Gastroesophageal sphincter (tissue), 4 donors: Measurements from ENCODE around the gene MRGPRX2. TPM values are rescaled to one million over a fixed set of nuclear protein-coding genes. Genes with fewer than 3 reads are reported as not detected.

Experiments
- ATAC-seq: fragments of 150-250 bp; one replicate; pipeline ENCODE4 v1.9.1; 2016; ENCODE audit warnings: mild to moderate bottlenecking, moderate library complexity
- H3K27ac ChIP-seq, 4 donors: fragments of 200-600 bp; sonication (generic) in 3 of 4; 1 replicate in 3 of 4; 2 replicates in 1 of 4; pipeline ENCODE4 v1.5.1; 2016 to 2019
- H3K27me3 ChIP-seq: fragments of 200-600 bp; sonication (generic); one replicate; pipeline ENCODE4 v1.5.1; 2019
- H3K36me3 ChIP-seq, 2 donors: fragments of 200-600 bp; sonication (generic); one replicate each; pipeline ENCODE4 v1.5.1; 2019; ENCODE audit warnings: control low read depth in 1 of 2
- H3K4me1 ChIP-seq, 3 donors: fragments of 200-600 bp; sonication (generic); 1 replicate in 2 of 3; 2 replicates in 1 of 3; pipeline ENCODE4 v1.5.1; 2016 to 2019; ENCODE audit warnings: control low read depth in 2 of 3
- H3K4me3 ChIP-seq, 2 donors: fragments of 200-600 bp; sonication (generic); one replicate each; pipeline ENCODE4 v1.5.1; 2019; ENCODE audit warnings: mild to moderate bottlenecking in 1 of 2, moderate library complexity in 1 of 2
- H3K9me3 ChIP-seq, 3 donors: fragments of 200-600 bp; sonication (generic); one replicate each; pipeline ENCODE4 v1.5.1; 2017 to 2019; ENCODE audit warnings: control low read depth in 2 of 3
- CTCF ChIP-seq, 4 experiments: fragments of 200-600 bp in 2 of 4; fragments of 450-650 bp in 2 of 4; sonication (generic) in 1 of 4; IDR thresholded peaks; one replicate each; pipeline ENCODE4 v1.5.1; 2017 to 2019; ENCODE audit warnings: antibody characterized with exemption in 4 of 4, mild to moderate bottlenecking in 2 of 4, moderate library complexity in 2 of 4
- EP300 ChIP-seq: sonication (generic); formaldehyde crosslinking; IDR thresholded peaks from one replicate; pipeline ENCODE4 v1.6.1; 2017; ENCODE audit warnings: antibody characterized with exemption, mild to moderate bottlenecking
- POLR2A ChIP-seq, 2 donors: fragments of 450-650 bp; IDR thresholded peaks; one replicate each; pipeline ENCODE4 v1.6.1; 2017; ENCODE audit warnings: antibody characterized with exemption in 2 of 2, mild to moderate bottlenecking in 2 of 2, moderate library complexity in 1 of 2
- POLR2AphosphoS5 ChIP-seq: sonication (generic); formaldehyde crosslinking; IDR thresholded peaks from one replicate; pipeline ENCODE4 v1.6.1; 2017; ENCODE audit warnings: antibody characterized with exemption
- WGBS, 2 donors: methylation state at CpG; one replicate each; pipeline ENCODE4 v1.1.5; 2018; ENCODE audit warnings: low coverage in 1 of 2; 5-methylcytosine and 5-hydroxymethylcytosine counted together
- total RNA-seq, 4 donors: library from RNA; depleted of rRNA; stranded (reverse); fragments of >200 nt; gene quantifications; one replicate each; pipeline ENCODE4 v1.1.0, GENCODE V29; 2016

The MRGPRX2 gene
- total RNA-seq, 4 donors from 2014 or later, result 0.67 TPM; not detected in 3

DNA sequence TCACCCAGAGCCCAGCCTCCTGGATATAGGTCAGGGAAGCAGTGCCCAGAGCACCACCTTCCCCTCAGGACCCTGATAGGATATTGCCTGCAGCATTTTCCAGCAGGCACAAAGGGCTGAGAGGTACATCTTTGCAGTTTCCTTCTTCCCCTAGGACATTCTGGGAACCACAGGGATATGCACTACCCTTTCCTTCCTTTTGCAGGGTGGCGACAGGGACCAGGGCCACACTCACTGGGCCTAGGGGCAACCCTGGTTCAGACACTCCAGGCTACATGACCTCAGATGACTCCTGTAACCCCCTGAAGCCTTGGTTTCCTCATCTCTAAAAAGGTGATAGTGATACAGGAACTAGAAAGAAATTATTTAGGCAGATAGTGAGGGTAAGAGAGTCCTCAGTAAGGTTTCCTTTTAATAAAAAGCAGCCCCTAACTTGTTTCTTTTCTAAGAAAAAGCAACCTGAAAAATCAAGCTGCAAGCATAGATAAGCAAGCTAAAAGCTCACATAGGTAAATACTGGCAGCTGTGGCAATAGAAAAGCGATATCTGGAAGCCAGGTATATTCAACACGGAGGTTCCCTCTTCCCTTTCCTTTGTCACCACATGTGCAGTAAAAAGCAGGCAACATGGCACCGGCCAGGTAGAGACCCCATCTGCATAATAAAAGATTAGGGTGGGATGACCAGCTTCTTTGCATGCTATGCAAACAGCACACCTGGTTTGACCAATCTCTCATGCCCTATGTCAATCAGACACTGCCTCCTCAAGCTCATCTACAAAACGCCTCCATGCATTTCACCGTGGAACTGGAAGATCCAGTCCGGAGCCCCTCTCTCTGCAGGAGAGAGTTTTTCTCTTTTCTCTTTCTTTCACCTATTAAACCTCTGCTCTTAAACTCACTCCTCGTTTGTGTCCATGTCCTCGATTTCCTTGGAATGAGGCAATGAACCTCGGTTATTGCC, 13.2 kb upstream of the MRGPRX2 start:
- Histone ChIP-seq H3K9me3 (peaks cover 0 to 6% (median 0%) of the 10 kb centered on the region in 3 donors), H3K27ac (no peak overlapping the region), H3K27me3 (peaks cover 17% of the 10 kb centered on the region), H3K36me3 (no peaks in the 10 kb centered on the region), H3K4me1 (no peaks in the 10 kb centered on the region), H3K4me3 (no peak overlapping the region)
- 45 to 56% methylated on average over 5 to 10 of the region's 10 CpGs for WGBS, 2 donors
- TF ChIP-seq POLR2A (IDR thresholded peaks at IDR 0.05) (no peak), POLR2AphosphoS5 (no peak), CTCF (IDR thresholded peaks at IDR 0.05) (no peak), EP300 (no peak)
- ATAC-seq, result no peak

- Histone ChIP-seq H3K4me1 (no peaks in the 10 kb centered on the region), H3K36me3 (no peaks in the 10 kb centered on the region), H3K27ac (no peak overlapping the region), H3K27me3 (peaks cover 17% of the 10 kb centered on the region), H3K9me3 (peaks cover 0 to 11% (median 0%) of the 10 kb centered on the region in 3 donors), H3K4me3 (no peak overlapping the region)
- no peak for ATAC-seq
- WGBS, 2 donors, result 86% methylated on average over 1 of the region's 5 CpGs; no CpG with 5 or more reads in 1 of the 2 donors
- TF ChIP-seq EP300 (no peak), POLR2AphosphoS5 (no peak), CTCF (IDR thresholded peaks at IDR 0.05) (no peak), POLR2A (IDR thresholded peaks at IDR 0.05) (no peak)
These were observed 11.9 kb upstream of the MRGPRX2 start for GRCh38 chr11:19072464-19072863.

DNA sequence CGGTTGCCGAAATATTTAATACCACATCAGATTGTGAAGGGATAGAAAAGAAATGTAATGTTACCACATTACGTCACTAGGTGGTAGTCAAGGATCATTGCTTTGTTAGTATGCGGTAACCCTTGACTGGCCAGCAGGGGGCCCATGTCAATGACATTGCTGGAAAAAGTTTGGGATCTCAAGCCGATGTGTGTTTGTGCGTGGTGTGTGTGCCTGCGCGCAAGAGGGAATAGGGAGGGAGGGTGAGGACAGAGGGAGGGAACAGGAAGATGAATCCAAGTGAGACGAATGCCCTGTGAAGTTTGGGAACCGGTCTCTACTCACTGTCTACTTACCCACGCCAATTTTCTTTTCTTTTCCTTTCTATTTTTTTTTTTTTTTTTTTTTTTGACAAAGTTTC, 10.7 kb upstream of the MRGPRX2 start:
- ATAC-seq, result peak; percentile 79
- whole genome bisulfite sequencing, 2 donors, result 3 to 6% methylated on average over 10 to 11 of the region's 11 CpGs
- H3K4me3 ChIP-seq, result no peak overlapping the region

DNA sequence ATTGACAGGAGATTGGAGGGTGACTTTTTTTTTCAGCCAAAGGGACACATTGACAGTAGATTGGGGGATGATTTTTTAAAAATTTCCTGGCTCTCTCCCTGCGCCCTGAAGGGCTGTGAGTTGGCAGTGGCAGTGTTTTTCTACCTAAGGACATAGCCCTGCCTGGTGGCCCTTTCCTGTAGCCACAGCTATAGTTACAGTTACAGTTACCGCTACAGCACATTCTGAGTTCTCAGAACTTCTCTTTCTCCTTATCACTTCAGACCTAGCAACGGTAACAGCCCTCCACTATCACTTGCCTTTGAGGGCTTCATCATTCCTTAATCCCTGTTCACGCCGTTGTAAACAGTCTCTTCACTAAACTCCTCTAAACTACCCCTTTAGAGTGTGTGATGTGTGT, 684 bp downstream of the MRGPRX2 start:
- ATAC-seq, result no peak
- no peak for TF ChIP-seq CTCF (IDR thresholded peaks at IDR 0.05)
- TF ChIP-seq POLR2AphosphoS5, result no peak
- TF ChIP-seq POLR2A (IDR thresholded peaks at IDR 0.05), result no peak
- TF ChIP-seq EP300, result no peak
- no peak overlapping the region for H3K27ac ChIP-seq
- 34 to 63% methylated on average over 4 to 5 of the region's 5 CpGs for WGBS, 2 donors
- no peaks in the 10 kb centered on the region for H3K9me3 ChIP-seq
- peaks cover 4% of the 10 kb centered on the region for H3K27me3 ChIP-seq
- no peaks in the 10 kb centered on the region for H3K4me1 ChIP-seq
- H3K4me3 ChIP-seq, result no peak overlapping the region
- no peaks in the 10 kb centered on the region for H3K36me3 ChIP-seq

More for the DNA sequence above, 10.7 kb upstream of the MRGPRX2 start:
- no peak for TF ChIP-seq POLR2A (IDR thresholded peaks at IDR 0.05)
- TF ChIP-seq CTCF (IDR thresholded peaks at IDR 0.05), result peak; percentile 47 to 87 (median 80)
- TF ChIP-seq EP300, result no peak
- no peak for TF ChIP-seq POLR2AphosphoS5
- H3K27me3 ChIP-seq, result peaks cover 18% of the 10 kb centered on the region
- peaks cover 0 to 11% (median 0%) of the 10 kb centered on the region in 3 donors for H3K9me3 ChIP-seq
- H3K36me3 ChIP-seq, result no peaks in the 10 kb centered on the region
- no peaks in the 10 kb centered on the region for H3K4me1 ChIP-seq
- H3K27ac ChIP-seq, result no peak overlapping the region
